ENCODE results near the gene TC2N. TPM values are rescaled to one million over a fixed set of nuclear protein-coding genes. Genes with fewer than 3 reads are reported as not detected.

The TC2N gene
- total and polyA plus RNA-seq, 2 experiments from 2014 or later, result 10.0 to 35.0 TPM

GRCh38 chr14:91754819-91755218 lies 112.5 kb downstream of the TC2N start:
- H3K27ac ChIP-seq (ENCODE audit: low read depth), result no peak overlapping the region
- no peaks in the 10 kb centered on the region for H3K79me2 ChIP-seq (replicated peaks; ENCODE audit: insufficient read depth)
- Mint-ChIP-seq H3K36me3 (ENCODE audit: low read depth) (no peaks in the 10 kb centered on the region), H3K4me1 (peaks cover 11% of the 10 kb centered on the region), H3K9me3 (no peaks in the 10 kb centered on the region), H3K4me3 (no peak overlapping the region), H3K27ac (no peak overlapping the region), H3K27me3 (ENCODE audit: insufficient read depth, low read depth, poor library complexity) (peaks cover 3% of the 10 kb centered on the region)
- H2AFZ ChIP-seq, result no peak overlapping the region
- H3K27me3 ChIP-seq (ENCODE audit: insufficient read depth), result no peaks in the 10 kb centered on the region
- H3F3A ChIP-seq (replicated peaks; ENCODE audit: low read depth), result no peaks in the 10 kb centered on the region
- ATAC-seq (no peak), DNase-seq (ENCODE audit: low spot score) (no peak)
- H3K36me3 ChIP-seq (ENCODE audit: insufficient read depth), result no peaks in the 10 kb centered on the region
- TF ChIP-seq JUNB (IDR thresholded peaks at IDR 0.05; ENCODE audit: unreplicated experiment) (no peak), CTCF (conservative IDR thresholded peaks at IDR 0.05; ENCODE audit: low read depth in 2 of 2) (no peak), ZNF114 (CRISPR knock-in tag; IDR thresholded peaks at IDR 0.05) (no peak), STAT1 (IDR thresholded peaks at IDR 0.05; ENCODE audit: unreplicated experiment) (no peak), EZH2phosphoT487 (IDR thresholded peaks at IDR 0.05; ENCODE audit: unreplicated experiment) (no peak), EZH2 (IDR thresholded peaks at IDR 0.05; ENCODE audit: low read depth, unreplicated experiment) (no peak), NANOG (IDR thresholded peaks at IDR 0.05; ENCODE audit: borderline replicate concordance) (no peak), ZNF462 (CRISPR knock-in tag; IDR thresholded peaks at IDR 0.05) (no peak), POLR2AphosphoS5 (IDR thresholded peaks at IDR 0.05; ENCODE audit: low read depth) (no peak), ZNF331 (CRISPR knock-in tag; IDR thresholded peaks at IDR 0.05; ENCODE audit: low read depth) (no peak), CREB1 (CRISPR knock-in tag; IDR thresholded peaks at IDR 0.05; ENCODE audit: low read depth) (no peak)
- TF ChIP-seq, protein P1, sequence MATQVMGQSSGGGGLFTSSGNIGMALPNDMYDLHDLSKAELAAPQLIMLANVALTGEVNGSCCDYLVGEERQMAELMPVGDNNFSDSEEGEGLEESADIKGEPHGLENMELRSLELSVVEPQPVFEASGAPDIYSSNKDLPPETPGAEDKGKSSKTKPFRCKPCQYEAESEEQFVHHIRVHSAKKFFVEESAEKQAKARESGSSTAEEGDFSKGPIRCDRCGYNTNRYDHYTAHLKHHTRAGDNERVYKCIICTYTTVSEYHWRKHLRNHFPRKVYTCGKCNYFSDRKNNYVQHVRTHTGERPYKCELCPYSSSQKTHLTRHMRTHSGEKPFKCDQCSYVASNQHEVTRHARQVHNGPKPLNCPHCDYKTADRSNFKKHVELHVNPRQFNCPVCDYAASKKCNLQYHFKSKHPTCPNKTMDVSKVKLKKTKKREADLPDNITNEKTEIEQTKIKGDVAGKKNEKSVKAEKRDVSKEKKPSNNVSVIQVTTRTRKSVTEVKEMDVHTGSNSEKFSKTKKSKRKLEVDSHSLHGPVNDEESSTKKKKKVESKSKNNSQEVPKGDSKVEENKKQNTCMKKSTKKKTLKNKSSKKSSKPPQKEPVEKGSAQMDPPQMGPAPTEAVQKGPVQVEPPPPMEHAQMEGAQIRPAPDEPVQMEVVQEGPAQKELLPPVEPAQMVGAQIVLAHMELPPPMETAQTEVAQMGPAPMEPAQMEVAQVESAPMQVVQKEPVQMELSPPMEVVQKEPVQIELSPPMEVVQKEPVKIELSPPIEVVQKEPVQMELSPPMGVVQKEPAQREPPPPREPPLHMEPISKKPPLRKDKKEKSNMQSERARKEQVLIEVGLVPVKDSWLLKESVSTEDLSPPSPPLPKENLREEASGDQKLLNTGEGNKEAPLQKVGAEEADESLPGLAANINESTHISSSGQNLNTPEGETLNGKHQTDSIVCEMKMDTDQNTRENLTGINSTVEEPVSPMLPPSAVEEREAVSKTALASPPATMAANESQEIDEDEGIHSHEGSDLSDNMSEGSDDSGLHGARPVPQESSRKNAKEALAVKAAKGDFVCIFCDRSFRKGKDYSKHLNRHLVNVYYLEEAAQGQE (IDR thresholded peaks at IDR 0.05; ENCODE audit: unreplicated experiment), result no peak
- TF ChIP-seq, protein P2, sequence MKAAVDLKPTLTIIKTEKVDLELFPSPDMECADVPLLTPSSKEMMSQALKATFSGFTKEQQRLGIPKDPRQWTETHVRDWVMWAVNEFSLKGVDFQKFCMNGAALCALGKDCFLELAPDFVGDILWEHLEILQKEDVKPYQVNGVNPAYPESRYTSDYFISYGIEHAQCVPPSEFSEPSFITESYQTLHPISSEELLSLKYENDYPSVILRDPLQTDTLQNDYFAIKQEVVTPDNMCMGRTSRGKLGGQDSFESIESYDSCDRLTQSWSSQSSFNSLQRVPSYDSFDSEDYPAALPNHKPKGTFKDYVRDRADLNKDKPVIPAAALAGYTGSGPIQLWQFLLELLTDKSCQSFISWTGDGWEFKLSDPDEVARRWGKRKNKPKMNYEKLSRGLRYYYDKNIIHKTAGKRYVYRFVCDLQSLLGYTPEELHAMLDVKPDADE (IDR thresholded peaks at IDR 0.05), result no peak
- H3K4me1 ChIP-seq (ENCODE audit: insufficient read depth), result 0 out of 2 replicates have a peak, but pooled peaks cover 4% of the 10 kb centered on the region
- no peak overlapping the region for H3K4me2 ChIP-seq
- no peaks in the 10 kb centered on the region for H3K9me2 ChIP-seq (ENCODE audit: insufficient read depth)
- no peak overlapping the region for H3K4me3 ChIP-seq
- H4K20me1 ChIP-seq (replicated peaks; ENCODE audit: insufficient read depth), result no peaks in the 10 kb centered on the region

Data from GM23338 (cell line).